HG03520 (cell line): ENCODE data around the gene EPS8L3.
"Not testable (repeated sequence)": the region's sequence is repeated elsewhere in the genome, so short reads cannot be mapped to it uniquely, and the experiment has no call there.

Experiments used
- ATAC-seq: cut with Tn5 transposase; IDR thresholded peaks from one replicate; pipeline ENCODE4 v1.9.1; 2021; ENCODE audit warnings: mild to moderate bottlenecking, moderate library complexity; ENCODE audit not compliant: unreplicated experiment

Gene EPS8L3, protein sequence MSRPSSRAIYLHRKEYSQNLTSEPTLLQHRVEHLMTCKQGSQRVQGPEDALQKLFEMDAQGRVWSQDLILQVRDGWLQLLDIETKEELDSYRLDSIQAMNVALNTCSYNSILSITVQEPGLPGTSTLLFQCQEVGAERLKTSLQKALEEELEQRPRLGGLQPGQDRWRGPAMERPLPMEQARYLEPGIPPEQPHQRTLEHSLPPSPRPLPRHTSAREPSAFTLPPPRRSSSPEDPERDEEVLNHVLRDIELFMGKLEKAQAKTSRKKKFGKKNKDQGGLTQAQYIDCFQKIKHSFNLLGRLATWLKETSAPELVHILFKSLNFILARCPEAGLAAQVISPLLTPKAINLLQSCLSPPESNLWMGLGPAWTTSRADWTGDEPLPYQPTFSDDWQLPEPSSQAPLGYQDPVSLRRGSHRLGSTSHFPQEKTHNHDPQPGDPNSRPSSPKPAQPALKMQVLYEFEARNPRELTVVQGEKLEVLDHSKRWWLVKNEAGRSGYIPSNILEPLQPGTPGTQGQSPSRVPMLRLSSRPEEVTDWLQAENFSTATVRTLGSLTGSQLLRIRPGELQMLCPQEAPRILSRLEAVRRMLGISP

DNA sequence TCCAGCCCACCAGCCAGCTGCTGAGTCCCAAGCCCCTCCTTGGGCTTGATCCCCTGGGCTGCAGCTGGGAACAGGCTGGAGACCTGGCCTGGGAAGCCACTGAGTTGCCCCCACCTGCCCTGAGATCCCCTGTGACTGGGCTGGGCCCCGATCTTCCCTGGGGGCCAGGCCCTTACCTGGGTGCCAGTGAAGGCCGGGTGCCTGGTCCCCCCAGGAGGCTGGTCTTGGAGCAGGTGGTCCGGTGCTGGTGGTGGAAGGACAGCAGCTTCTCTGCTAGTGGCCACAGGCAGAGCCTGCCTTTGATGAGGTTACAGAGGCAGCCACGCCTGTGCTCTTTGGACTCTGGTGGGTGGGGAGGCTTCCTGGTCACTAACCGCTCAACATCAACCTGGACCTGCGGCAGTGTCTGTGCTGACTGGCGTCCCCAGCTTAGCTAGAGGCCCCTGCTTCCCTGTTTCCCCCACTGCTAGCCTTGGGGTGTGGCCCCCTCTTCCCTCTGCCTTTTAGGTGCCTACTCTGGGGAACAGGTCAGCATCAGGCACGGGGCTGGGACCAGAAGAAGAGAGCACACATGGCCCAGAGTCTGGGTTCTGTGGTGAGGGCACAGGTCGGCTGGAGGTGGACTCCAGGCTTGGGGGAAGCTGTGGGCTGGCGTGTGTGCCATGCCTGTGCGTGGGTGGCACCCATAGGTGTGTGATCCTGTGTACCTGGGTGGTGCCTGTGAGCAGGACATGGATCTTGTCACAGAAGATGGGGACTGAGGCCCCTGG lies at the start of gene EPS8L3:
TSS of gene EPS8L3 (minus strand) at position 278 of the 770 bp plus-strand sequence. CDS start 2,174 bp downstream, outside the sequence.
- no peak for ATAC-seq

DNA sequence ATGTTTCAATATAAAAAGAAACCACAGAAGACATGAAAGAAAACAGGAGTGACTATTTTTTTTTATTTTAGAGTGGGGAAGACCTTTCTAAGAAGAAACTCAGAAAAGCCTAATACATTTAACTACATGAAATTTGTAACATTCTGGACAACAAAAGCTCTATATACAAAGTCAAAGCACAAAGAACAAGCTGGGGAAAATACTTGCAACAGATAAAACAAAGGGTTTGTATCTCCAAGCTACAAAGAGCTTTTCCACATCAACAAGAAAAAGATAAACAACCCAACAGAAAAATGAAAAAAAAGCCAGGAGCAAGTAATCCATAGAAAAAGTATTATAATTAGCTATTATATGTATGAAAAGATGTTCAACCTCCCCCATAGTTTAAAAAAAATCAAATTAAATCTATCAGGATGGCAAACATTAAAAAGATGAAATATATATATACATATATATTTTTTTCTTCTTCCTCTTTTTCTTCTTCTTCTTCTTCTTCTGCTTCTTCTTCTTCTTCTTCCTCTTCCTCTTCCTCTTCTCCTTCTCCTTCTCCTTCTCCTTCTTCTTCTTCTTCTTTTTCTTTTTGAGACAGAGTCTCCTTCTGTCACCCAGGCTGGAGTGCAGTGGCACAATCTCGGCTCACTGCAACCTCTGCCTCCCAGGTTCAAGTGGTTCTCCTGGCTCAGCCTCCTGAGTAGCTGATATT lies 49.1 kb upstream of the EPS8L3 start:
- ATAC-seq, result no peak

DNA sequence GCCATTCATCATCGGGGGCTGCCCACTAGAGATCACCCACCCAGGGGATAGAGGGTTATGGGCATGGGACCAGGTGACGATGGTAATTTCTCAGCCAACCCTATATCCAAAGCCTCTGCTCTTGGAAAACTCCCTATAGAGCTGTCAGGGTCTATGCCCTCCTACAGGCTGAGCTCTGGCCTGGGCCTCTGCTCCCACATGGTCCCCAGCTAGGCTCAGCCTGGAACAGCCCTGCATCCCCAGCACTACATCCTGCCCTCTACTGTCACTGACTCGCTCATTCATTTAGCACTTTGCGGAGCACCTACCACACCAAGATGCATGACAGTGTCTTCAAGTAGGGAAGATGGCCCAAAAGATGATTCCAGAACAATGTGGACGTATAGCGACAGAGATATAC lies 45.0 kb upstream of the EPS8L3 start:
- ATAC-seq, result no peak

DNA sequence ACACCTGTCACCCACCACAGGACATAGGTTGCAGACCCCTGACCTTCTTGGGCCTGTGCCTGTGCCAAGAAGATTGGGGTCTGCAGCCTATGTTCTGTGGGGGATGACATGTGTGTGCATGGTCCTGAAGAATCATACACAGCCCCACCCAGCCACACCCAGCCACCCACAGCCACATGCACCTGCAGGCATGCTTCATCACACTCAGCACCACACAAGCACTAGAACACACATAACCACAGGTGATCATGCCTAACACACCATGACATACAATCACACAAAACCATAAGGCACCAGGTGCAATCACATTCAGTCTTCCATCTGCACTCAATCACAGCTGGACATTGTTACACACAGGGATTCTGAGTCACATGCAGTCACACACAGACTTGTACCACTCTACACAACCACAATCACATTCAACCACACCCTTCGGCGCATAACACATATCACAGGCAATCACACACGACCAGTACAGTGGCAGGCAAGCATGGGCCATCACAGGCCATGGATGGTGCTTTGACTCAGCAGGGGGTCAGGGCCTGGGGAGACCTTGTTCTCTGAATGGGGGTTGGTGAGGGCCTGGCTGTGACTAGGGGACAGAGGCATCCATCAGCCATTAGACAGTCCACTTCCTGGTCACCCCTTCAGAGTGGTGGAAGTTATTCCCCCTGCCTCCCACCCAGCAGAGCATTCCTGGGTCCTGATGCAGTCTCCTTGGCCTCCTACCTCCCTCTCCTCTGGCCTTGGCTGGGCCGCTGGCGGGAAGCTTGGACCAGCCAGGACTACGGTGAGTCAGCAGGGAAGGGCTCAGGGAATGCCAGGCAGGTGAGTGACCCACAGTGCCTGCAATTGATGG lies 44.3 kb upstream of the EPS8L3 start:
- no peak for ATAC-seq

DNA sequence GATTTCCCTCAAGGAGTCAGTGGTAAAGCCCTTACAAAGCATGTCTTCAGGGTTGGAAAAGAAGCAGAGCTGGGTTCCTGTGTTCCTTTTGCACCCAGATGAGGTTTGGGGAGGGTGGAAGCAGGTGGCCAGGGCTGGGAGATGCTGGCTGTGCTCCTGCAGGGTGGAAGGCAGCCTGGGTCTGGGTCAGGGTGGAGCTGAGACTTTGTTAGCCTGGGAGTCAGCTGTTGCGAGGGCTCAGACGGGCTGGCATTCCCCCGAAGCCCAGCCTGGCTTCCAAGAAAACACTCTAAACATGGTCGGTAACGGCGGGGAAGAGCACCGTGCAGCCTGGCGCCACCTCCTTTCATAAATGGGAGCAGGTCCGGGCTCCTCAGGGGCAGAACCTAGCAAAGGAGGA lies 43.7 kb upstream of the EPS8L3 start:
- no peak for ATAC-seq

DNA sequence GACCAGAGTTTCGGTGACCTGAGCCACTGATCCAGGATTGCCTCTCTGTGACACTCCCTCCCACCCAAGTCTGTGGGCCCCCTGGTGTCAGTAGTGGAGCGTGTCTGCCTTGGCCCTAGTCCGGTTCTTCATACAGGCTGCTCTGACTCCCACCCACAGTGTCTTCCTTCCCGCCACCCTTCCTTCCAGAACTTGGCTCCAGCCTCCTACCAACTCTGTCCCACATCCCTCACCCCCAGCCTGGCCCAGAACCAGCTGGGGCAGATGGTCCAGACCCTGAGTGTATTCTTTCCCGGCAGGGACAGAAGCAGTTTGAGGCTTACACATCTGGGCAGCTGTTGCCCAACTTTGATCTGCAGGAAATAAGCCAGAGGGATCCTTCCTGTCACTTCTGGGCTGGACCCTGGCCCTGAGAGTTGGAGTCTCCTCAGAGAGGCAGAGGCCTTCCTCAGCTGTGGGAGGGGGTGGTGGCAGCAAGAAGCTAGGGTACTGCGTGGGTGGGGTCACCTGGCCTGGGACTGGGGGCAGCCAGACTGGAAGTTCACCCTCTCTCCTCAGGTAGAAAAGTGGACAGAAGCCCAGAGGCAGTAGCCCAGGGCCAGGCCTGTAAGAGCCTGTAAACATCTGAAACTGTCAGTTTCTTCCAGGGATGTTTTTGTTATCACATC lies 43.1 kb upstream of the EPS8L3 start:
- ATAC-seq, result no peak

DNA sequence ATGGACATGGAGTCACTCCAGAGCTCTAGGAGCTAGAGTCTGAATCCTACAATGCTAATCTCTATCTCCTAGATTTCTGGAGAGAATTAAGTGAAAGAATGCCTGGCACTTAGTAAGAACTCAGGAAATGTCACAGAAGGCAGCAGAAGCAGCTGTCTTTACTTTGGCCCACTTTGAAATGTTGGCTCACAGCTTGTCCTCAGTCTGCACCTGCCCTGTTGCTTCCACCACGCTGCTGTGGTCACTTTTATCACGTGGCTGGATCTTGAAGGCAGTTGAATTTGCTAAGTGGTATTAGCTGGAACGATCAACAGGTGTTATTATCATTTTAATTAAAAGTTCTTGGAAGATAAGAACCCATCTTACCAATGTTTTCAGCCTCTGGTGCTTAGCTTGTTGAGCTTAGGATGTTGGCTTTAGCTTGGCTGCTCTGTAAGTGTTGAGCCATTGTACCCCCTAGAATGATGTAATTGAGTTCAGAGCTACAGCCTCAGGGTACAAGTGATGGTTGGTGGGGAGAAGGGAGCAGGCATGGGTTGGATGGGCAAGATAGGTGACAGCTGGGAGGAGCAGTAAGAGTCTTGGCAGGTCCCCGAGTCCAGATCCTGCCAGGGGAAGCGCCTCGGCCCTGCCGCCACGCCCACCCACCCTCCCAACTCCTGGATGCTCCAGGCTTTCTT lies 41.9 kb upstream of the EPS8L3 start:
- ATAC-seq, result no peak

DNA sequence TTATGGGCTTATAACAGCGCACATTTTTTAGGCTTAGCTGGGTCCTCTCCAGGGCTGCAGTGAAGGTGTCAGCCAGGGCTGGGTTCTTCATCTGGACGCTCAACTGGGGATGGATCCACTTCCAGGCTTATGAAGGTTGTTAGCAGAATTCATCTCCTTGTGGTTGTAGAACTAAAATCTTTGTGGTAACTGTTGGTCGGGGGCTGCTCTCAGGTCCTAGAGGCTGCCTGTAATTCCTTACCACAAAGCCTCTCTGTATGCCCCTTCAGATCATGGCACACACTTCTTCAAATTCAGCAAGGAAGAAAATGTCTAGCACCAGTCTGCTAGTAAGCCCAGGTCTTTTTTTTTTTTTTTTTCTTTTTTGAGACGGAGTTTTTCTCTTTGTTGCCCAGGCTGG lies 40.9 kb upstream of the EPS8L3 start:
- no peak for ATAC-seq

DNA sequence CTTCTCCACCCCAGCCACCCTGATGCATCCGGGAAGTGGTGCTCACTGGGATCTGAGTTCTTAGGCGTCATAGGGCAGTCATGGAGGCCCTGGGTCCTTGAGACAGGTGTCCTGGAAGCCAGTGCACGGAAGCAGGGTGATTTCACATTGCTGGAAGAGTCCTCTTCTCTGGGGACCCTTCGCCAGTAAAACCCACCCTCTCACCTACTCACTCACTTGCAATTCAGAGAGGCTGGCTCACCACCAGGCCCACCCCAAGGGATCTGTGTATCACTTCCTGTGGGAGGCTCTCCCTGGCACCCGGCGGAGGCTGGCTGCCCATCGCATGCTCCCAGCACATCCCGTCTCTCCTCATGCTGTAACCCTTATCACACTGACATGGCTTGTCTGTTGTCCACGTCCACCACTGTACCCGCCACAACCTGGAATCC lies 40.2 kb upstream of the EPS8L3 start:
- no peak for ATAC-seq

DNA sequence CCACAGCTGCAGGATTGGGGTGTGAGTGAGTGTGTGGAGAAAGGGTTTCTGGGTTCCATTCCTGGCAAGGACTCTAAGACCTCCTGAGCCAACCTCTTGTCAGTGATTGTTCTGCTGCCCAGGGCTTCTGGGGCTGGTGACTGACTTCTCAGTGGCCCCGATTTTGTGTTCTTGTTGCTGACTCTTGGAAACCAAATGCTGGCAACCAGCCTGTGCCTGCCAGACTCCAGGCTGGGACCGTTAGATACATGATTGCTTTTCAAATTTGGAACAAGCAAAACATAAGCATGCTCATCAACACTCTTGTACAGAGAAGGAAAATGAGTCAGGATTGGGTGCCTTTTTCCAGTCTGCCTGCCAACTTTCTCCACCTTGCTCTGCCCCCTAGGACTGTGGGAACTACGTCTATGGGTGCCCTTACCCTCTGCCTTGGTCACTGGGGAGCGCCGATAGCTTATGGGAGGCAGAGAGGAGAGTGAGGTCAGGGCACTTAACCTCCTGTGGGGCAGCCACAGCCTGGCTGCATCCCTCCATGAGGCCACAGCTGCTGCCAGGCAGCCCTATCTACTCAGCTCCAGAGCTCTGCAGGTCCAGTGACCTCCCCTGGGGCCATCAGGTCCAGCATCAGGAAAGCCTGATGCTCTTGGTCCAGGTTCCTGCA lies 39.3 kb upstream of the EPS8L3 start:
- ATAC-seq, result no peak

DNA sequence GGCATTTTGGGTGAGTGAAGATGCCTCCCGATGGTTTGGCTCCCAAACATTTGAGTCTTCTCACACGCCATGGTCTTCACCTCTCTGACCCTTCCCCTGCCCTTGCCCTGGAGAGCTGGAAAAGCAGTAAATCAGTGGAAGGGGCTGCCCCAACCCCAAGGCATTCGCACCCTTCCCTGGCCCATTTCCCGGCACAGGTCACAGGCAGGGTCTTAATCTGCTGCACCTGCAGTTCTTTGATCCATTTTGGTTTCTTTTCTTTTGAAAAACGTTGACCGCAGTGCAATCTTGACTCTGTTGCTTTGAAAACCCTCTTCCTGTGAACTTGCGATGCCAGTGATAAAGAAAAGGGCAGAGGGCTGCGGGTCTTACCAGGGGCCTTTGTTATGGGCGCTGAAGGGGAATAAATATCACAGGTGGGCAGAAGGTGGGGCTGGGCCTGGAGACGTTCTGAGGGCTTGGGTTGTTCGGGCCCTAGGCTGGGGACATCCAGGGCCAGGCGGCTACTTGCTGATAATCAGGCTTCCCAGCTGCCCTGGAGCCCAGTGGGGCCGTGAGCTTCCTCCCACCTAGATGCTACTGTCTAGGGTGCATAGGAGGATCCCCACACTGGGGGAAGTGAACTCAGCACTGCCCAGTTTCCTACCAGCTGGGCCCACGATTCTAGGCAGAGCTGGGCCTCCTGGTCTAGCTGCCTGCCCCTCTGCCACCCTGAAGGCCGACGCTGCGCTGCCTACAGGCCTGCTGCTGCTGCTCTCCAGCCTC lies 38.6 kb upstream of the EPS8L3 start:
- no peak for ATAC-seq

DNA sequence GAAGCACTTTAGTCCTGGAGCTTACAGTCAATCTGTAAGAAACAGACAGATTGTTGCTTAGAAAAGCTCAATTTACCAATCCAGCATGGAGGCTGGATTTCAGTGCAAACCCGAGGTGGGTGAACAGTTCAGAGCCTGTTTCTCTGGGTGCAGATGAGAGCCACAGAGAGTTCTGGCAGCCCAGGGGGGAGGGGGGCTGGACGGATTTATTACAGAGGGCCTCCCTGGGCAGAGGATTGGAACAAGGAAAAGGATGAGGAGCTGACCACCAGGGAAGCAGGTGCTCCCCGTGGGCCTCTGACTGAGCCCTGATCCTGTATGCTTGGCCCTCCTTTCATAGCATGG lies 38.0 kb upstream of the EPS8L3 start:
- ATAC-seq, result no peak

DNA sequence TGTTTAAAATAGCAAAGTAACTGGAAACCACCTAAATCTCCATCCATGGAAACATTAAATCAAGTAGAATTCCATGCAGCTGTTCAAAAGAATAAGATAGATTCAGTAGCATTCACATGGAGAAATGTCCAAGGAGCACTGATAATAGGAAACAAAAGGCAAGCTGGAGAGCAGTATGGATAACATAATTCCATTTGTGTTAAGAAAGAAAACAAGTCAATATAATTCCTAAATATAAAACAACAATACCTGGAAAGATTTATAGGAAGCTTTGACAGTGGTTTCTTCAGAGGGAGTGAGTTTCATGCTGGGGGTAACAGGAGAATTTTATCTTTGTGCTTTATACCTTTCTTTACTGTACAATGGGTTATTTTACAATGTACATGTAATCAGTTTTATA lies 36.6 kb upstream of the EPS8L3 start:
- ATAC-seq, result no peak

DNA sequence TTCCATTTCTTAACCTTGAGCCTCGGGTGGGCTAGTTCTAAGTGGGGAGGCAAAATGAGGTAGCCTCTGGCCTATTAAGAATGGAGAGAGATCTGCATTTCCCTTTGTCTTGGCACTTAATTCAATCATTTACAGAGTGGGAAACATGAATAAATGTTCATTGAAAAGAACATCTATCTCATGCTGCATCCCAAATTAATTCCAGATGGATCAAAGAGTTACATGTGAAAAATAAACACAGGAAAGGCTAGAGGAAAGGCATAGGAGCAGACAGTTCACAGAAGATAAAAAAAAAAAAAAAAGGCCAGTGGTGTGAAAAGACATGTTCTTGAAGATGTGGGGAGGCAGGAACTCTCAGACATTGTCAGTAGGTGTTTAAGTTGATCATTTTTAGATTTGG lies 35.7 kb upstream of the EPS8L3 start:
- ATAC-seq, result no peak

DNA sequence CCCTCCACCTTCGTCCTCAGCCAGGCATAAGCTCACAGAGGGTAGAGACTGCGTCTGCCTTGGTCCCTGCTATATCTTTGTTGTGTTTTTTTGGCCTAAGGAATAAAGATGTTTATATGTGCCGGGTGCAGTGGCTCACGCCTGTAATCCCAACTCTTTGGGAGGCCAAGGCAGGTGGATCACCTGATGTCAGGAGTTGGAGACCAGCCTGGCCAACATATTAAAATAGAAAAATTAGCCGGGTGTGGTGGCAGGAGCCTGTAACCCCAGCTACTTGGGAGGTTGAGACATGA lies 33.5 kb upstream of the EPS8L3 start:
- ATAC-seq, result not testable (repeated sequence)

DNA sequence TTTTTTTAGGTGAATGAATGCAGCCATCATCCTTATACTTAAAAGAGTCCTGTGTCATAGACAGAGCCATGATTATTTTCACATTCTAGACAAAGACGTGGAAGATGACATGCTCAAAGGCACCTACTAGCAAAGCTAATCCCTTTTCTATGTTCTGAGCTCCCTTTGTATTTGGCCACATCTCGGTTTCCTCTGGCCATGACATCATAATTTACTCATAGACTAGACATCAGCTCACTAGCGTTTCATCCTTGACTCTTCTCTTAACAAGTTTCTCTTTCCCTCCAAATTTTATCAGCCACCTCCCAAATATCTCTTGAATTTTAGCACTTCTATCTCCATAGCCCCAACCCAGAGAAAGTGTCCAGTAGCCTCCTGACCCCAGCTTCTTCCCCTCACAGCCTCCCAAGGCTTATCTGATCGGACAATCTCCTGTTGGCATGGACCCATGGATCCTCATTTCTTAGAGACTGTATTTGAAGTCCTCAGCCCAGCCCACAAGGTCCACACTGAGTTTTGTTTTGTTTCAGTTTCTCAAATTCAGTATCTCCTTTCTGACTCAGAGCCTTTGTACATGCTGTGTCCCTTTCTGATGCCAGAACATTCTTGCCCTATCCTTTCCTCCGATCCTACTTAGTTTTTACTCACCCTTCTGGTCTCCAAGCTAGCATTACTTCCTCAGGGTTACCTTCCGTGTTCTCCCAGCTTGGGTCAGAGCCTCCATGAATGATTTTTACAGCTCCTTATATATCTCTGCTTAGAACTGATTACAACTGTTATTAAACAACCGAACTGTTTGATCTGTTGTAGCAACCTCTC lies 33.0 kb upstream of the EPS8L3 start:
- no peak for ATAC-seq
